ENCODE results near the gene OXCT2.

GRCh38 chr1:39732730-39733129 is 38.4 kb downstream of the OXCT2 start:
- TF ChIP-seq EZH2phosphoT487 (IDR thresholded peaks at IDR 0.05; ENCODE audit: low read depth, severe bottlenecking, unreplicated experiment) (no peak), EZH2 (IDR thresholded peaks at IDR 0.05; ENCODE audit: borderline replicate concordance) (no peak)
- TF ChIP-seq, protein P1, sequence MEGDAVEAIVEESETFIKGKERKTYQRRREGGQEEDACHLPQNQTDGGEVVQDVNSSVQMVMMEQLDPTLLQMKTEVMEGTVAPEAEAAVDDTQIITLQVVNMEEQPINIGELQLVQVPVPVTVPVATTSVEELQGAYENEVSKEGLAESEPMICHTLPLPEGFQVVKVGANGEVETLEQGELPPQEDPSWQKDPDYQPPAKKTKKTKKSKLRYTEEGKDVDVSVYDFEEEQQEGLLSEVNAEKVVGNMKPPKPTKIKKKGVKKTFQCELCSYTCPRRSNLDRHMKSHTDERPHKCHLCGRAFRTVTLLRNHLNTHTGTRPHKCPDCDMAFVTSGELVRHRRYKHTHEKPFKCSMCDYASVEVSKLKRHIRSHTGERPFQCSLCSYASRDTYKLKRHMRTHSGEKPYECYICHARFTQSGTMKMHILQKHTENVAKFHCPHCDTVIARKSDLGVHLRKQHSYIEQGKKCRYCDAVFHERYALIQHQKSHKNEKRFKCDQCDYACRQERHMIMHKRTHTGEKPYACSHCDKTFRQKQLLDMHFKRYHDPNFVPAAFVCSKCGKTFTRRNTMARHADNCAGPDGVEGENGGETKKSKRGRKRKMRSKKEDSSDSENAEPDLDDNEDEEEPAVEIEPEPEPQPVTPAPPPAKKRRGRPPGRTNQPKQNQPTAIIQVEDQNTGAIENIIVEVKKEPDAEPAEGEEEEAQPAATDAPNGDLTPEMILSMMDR (IDR thresholded peaks at IDR 0.05; ENCODE audit: poor library complexity), result no peak
